Transverse colon (tissue), 4 donors: ENCODE data around the gene PALLD. TPM values are rescaled to one million over a fixed set of nuclear protein-coding genes. Genes with fewer than 3 reads are reported as not detected.

Source experiments
- DNase-seq: peaks from one replicate; pipeline ENCODE4 v3.0.0-alpha.2; 2019
- H3K27ac ChIP-seq, 4 donors: fragments of 200-600 bp; sonication (generic); 2 replicates each; pipeline ENCODE4 v1.5.1; 2016 to 2018; ENCODE audit warnings: inconsistent platforms in 4 of 4
- H3K27me3 ChIP-seq: fragments of 200-600 bp; sonication (generic); 2 replicates; pipeline ENCODE4 v1.5.1; 2017; ENCODE audit warnings: inconsistent platforms
- H3K36me3 ChIP-seq, 4 donors: fragments of 200-600 bp; sonication (generic); 2 replicates each; pipeline ENCODE4 v1.5.1; 2017 to 2019; ENCODE audit warnings: inconsistent platforms in 4 of 4
- H3K4me1 ChIP-seq, 4 donors: fragments of 200-600 bp; sonication (generic); 2 replicates each; pipeline ENCODE4 v1.5.1; 2017 to 2020; ENCODE audit warnings: inconsistent platforms in 4 of 4
- H3K4me3 ChIP-seq, 4 donors: fragments of 200-600 bp; sonication (generic); 1 replicate in 1 of 4; 2 replicates in 3 of 4; pipeline versions ENCODE4 v1.5.1 to v1.6.1; 2017 to 2019; ENCODE audit warnings: inconsistent platforms in 4 of 4
- H3K9me3 ChIP-seq, 2 donors: fragments of 200-600 bp; sonication (generic); 2 replicates each; pipeline ENCODE4 v1.5.1; 2017 to 2019; ENCODE audit warnings: inconsistent platforms in 2 of 2
- CTCF ChIP-seq, 5 experiments: fragments of 200-600 bp in 3 of 5; fragments of 450-650 bp in 2 of 5; sonication (generic) in 3 of 5; IDR thresholded peaks; 1 replicate in 2 of 5; 2 replicates in 3 of 5; pipeline ENCODE4 v1.5.1; 2016 to 2017; ENCODE audit warnings: antibody characterized with exemption in 5 of 5, inconsistent platforms in 3 of 5, mild to moderate bottlenecking in 2 of 5, moderate library complexity in 1 of 5
- EP300 ChIP-seq: sonication (generic); formaldehyde crosslinking; IDR thresholded peaks from one replicate; pipeline ENCODE4 v1.6.1; 2017; ENCODE audit warnings: antibody characterized with exemption, low read depth
- POLR2A ChIP-seq: fragments of 450-650 bp; IDR thresholded peaks from one replicate; pipeline ENCODE4 v1.6.1; 2016; ENCODE audit warnings: antibody characterized with exemption, mild to moderate bottlenecking, moderate library complexity
- POLR2AphosphoS5 ChIP-seq, 3 donors: sonication (generic); formaldehyde crosslinking; IDR thresholded peaks; one replicate each; pipeline ENCODE4 v1.6.1; 2016; ENCODE audit warnings: antibody characterized with exemption in 3 of 3
- WGBS, 2 donors: methylation state at CpG; one replicate each; pipeline ENCODE4 v1.1.5; 2018; ENCODE audit warnings: low coverage in 1 of 2; 5-methylcytosine and 5-hydroxymethylcytosine counted together
- in situ Hi-C, 4 donors: fragments of 200-750 bp; cut with MboI; loops; one replicate each; pipeline versions ENCODE4 v1.15.0 to v1.15.1; 2017; ENCODE audit warnings: low sequenced_read_pairs in 3 of 4, low pct_ligation_motif_present in 1 of 4, low pct_unique_long_range_greater_than_20kb in 1 of 4
- intact Hi-C: fragments of 100-400 bp; cut with DNase I; formaldehyde crosslinking; loops from one replicate; pipeline ENCODE4 v1.15.1; 2023; ENCODE audit warnings: low total_unique reads
- total RNA-seq, 4 donors: library from RNA; depleted of rRNA; stranded (reverse); fragments of >200 nt; gene quantifications; one replicate each; pipeline ENCODE4 v1.1.0, GENCODE V29; 2016

PALLD gene
- total RNA-seq, 4 donors from 2014 or later: 230 to 309 (median 278) TPM

- Histone ChIP-seq H3K27ac (no peak overlapping the region), H3K4me1 (no peaks in the 10 kb centered on the region), H3K4me3 (no peak overlapping the region), H3K9me3 (no peaks in the 10 kb centered on the region), H3K36me3 (no peaks in the 10 kb centered on the region), H3K27me3 (no peaks in the 10 kb centered on the region)
- no peak for TF ChIP-seq POLR2A
- TF ChIP-seq CTCF (IDR thresholded peaks at IDR 0.05): no peak
- TF ChIP-seq EP300: no peak
- WGBS, 2 donors: 85 to 92% methylated on average over 1 of the region's 1 CpG
- intact Hi-C loops: no loop called here
- DNase-seq: no peak
- in situ Hi-C loops: no loop called here
Measured at GRCh38 chr4:168759321-168759720, 262.5 kb downstream of the PALLD start.

GRCh38 chr4:168759959-168760527 lies 263.2 kb downstream of the PALLD start:
- Histone ChIP-seq H3K9me3 (no peaks in the 10 kb centered on the region), H3K4me1 (peaks cover 0 to 3% (median under 1%) of the 10 kb centered on the region in 4 donors), H3K27ac (no peak overlapping the region), H3K4me3 (no peak overlapping the region), H3K27me3 (no peaks in the 10 kb centered on the region), H3K36me3 (no peaks in the 10 kb centered on the region)
- TF ChIP-seq POLR2A (no peak), EP300 (no peak), CTCF (IDR thresholded peaks at IDR 0.05) (no peak)
- no peak for DNase-seq
- intact Hi-C loops (no loop called here), in situ Hi-C loops (no loop called here)
- 78 to 92% methylated on average over 7 to 10 of the region's 10 CpGs for WGBS, 2 donors

- TF ChIP-seq POLR2A: no peak
- TF ChIP-seq POLR2AphosphoS5 (IDR thresholded peaks at IDR 0.05): no peak
- TF ChIP-seq EP300: no peak
- no peak for TF ChIP-seq CTCF (IDR thresholded peaks at IDR 0.05)
- no peak for DNase-seq
- in situ Hi-C loops (no loop called here), intact Hi-C loops (no loop called here)
- Histone ChIP-seq H3K36me3 (no peaks in the 10 kb centered on the region), H3K27ac (no peak overlapping the region), H3K9me3 (no peaks in the 10 kb centered on the region), H3K4me3 (no peak overlapping the region), H3K4me1 (peaks cover 0 to 14% (median 5%) of the 10 kb centered on the region in 4 donors), H3K27me3 (no peaks in the 10 kb centered on the region)
- WGBS, 2 donors: 83 to 90% methylated on average over 2 to 4 of the region's 4 CpGs
Measured at GRCh38 chr4:168761066-168761465, 264.2 kb downstream of the PALLD start.

- H3K27ac ChIP-seq: peak overlapping the region; percentile 72 to 80 (median 79)
- 75 to 84% methylated on average over 4 of the region's 4 CpGs for WGBS, 2 donors
- intact Hi-C loops: no loop called here
Measured at GRCh38 chr4:168765322-168765721, 268.5 kb downstream of the PALLD start.

More at GRCh38 chr4:168765322-168765721, 268.5 kb downstream of the PALLD start:
- Histone ChIP-seq H3K4me3 (no peak overlapping the region), H3K27me3 (no peaks in the 10 kb centered on the region), H3K9me3 (no peaks in the 10 kb centered on the region), H3K36me3 (no peaks in the 10 kb centered on the region), H3K4me1 (peaks cover 0 to 54% (median 21%) of the 10 kb centered on the region in 4 donors)
- no peak for DNase-seq
- TF ChIP-seq EP300: no peak
- TF ChIP-seq POLR2A: no peak
- TF ChIP-seq POLR2AphosphoS5 (IDR thresholded peaks at IDR 0.05): no peak
- TF ChIP-seq CTCF (IDR thresholded peaks at IDR 0.05): no peak
- in situ Hi-C loops: no loop called here
